Ascending aorta (tissue), 2 donors: ENCODE results near the gene MTARC1. TPM values are rescaled to one million over a fixed set of nuclear protein-coding genes. Genes with fewer than 3 reads are reported as not detected.

Experiments used
- DNase-seq, 2 donors: peaks; one replicate each; pipeline ENCODE4 v3.0.0-alpha.2; 2019; ENCODE audit warnings: low spot score in 2 of 2
- H3K27ac ChIP-seq, 2 donors: fragments of 200-600 bp; sonication (generic); one replicate each; pipeline ENCODE4 v1.5.1; 2016 to 2017; ENCODE audit warnings: mild to moderate bottlenecking in 1 of 2
- H3K27me3 ChIP-seq: fragments of 200-600 bp; sonication (generic); one replicate; pipeline ENCODE4 v1.5.1; 2017
- H3K36me3 ChIP-seq, 2 donors: fragments of 200-600 bp; sonication (generic); one replicate each; pipeline ENCODE4 v1.5.1; 2016
- H3K4me1 ChIP-seq, 2 donors: fragments of 200-600 bp; sonication (generic); one replicate each; pipeline ENCODE4 v1.5.1; 2016 to 2017; ENCODE audit warnings: mild to moderate bottlenecking in 1 of 2
- H3K4me3 ChIP-seq, 2 donors: fragments of 200-600 bp; sonication (generic); one replicate each; pipeline ENCODE4 v1.5.1; 2016 to 2017; ENCODE audit warnings: mild to moderate bottlenecking in 1 of 2
- H3K9me3 ChIP-seq, 2 donors: fragments of 200-600 bp; sonication (generic); one replicate each; pipeline ENCODE4 v1.5.1; 2016
- CTCF ChIP-seq, 3 experiments: fragments of 200-600 bp in 2 of 3; fragments of 450-650 bp in 1 of 3; sonication (generic) in 2 of 3; IDR thresholded peaks; one replicate each; pipeline ENCODE4 v1.5.1; 2016 to 2019; ENCODE audit warnings: antibody characterized with exemption in 3 of 3, mild to moderate bottlenecking in 1 of 3, moderate library complexity in 1 of 3
- intact Hi-C: fragments of 100-400 bp; cut with DNase I; formaldehyde crosslinking; loops from one replicate; pipeline ENCODE4 v1.15.1; 2023
- total RNA-seq: library from RNA; depleted of rRNA; stranded (reverse); fragments of >200 nt; gene quantifications from one replicate; pipeline ENCODE4 v1.1.0, GENCODE V29; 2016

The MTARC1 gene
- total RNA-seq, 1 donor from 2014 or later: 2.2 TPM

GRCh38 chr1:220769205-220769604 is 17.5 kb upstream of the MTARC1 start:
- H3K9me3 ChIP-seq: no peaks in the 10 kb centered on the region
- no peak overlapping the region for H3K4me3 ChIP-seq
- H3K27ac ChIP-seq: no peak overlapping the region
- H3K36me3 ChIP-seq: peaks cover 29 to 49% of the 10 kb centered on the region in 2 donors
- DNase-seq: peak in 1 of 2 donors; percentile 62
- H3K4me1 ChIP-seq: no peaks in the 10 kb centered on the region
- TF ChIP-seq CTCF (IDR thresholded peaks at IDR 0.05): no peak
- intact Hi-C loops: no loop called here
- H3K27me3 ChIP-seq: no peaks in the 10 kb centered on the region

- H3K27ac ChIP-seq: no peak overlapping the region
- no peaks in the 10 kb centered on the region for H3K4me1 ChIP-seq
- no peaks in the 10 kb centered on the region for H3K27me3 ChIP-seq
- no peaks in the 10 kb centered on the region for H3K9me3 ChIP-seq
- intact Hi-C loops: loop anchor here (10.0 kb wide), 1 partner anchor 496 kb away; the partner anchor contains the start of gene RAB3GAP2
- H3K4me3 ChIP-seq: no peak overlapping the region
- DNase-seq: peak in 1 of 2 donors; percentile 52
- peaks cover 25 to 38% of the 10 kb centered on the region in 2 donors for H3K36me3 ChIP-seq
- no peak for TF ChIP-seq CTCF (IDR thresholded peaks at IDR 0.05)
Measured at GRCh38 chr1:220770245-220770913, 16.3 kb upstream of the MTARC1 start.

- no peaks in the 10 kb centered on the region for H3K9me3 ChIP-seq
- DNase-seq: peak in 1 of 2 donors; percentile 16
- no peaks in the 10 kb centered on the region for H3K27me3 ChIP-seq
- no peak overlapping the region for H3K4me3 ChIP-seq
- H3K36me3 ChIP-seq: peaks cover 20 to 35% of the 10 kb centered on the region in 2 donors
- no peak for TF ChIP-seq CTCF (IDR thresholded peaks at IDR 0.05)
- H3K27ac ChIP-seq: no peak overlapping the region
- H3K4me1 ChIP-seq: no peaks in the 10 kb centered on the region
- intact Hi-C loops: loop anchor here (10.0 kb wide), 1 partner anchor 498 kb away; the partner anchor contains the start of gene RAB3GAP2
Measured at GRCh38 chr1:220772846-220773245, 13.9 kb upstream of the MTARC1 start.

- H3K4me3 ChIP-seq: no peak overlapping the region
- peaks cover 7 to 18% of the 10 kb centered on the region in 2 donors for H3K36me3 ChIP-seq
- no peak overlapping the region for H3K27ac ChIP-seq
- H3K27me3 ChIP-seq: no peaks in the 10 kb centered on the region
- H3K4me1 ChIP-seq: no peaks in the 10 kb centered on the region
- DNase-seq: peak in 1 of 2 donors; percentile 68
- TF ChIP-seq CTCF (IDR thresholded peaks at IDR 0.05): peak; percentile 21 to 85 (median 80)
- no peaks in the 10 kb centered on the region for H3K9me3 ChIP-seq
- intact Hi-C loops: loop anchor here (2.0 to 10.0 kb wide), 2 partner anchors 27 to 501 kb away; partner anchors contain the start of gene RAB3GAP2
Measured at GRCh38 chr1:220775240-220775853, 11.4 kb upstream of the MTARC1 start.

- no peaks in the 10 kb centered on the region for H3K4me1 ChIP-seq
- no peaks in the 10 kb centered on the region for H3K27me3 ChIP-seq
- peaks cover 0 to 9% of the 10 kb centered on the region in 2 donors for H3K36me3 ChIP-seq
- no peak for DNase-seq
- intact Hi-C loops: loop anchor here (1.0 to 10.0 kb wide), 3 partner anchors 86 to 501 kb away; partner anchors contain the start of genes C1orf115 and RAB3GAP2
- no peak overlapping the region for H3K4me3 ChIP-seq
- no peak overlapping the region for H3K27ac ChIP-seq
- H3K9me3 ChIP-seq: no peaks in the 10 kb centered on the region
- TF ChIP-seq CTCF (IDR thresholded peaks at IDR 0.05): no peak
Measured at GRCh38 chr1:220776254-220776653, 10.5 kb upstream of the MTARC1 start.
